H54 (cell line): ENCODE results near the gene ANO6.
A peak's percentile ranks its signal among the peaks of the same experiment; 100 is the strongest.
"Not testable (repeated sequence)": the region's sequence is repeated elsewhere in the genome, so short reads cannot be mapped to it uniquely, and the experiment has no call there.

Source experiments
- DNase-seq: peaks from one replicate; pipeline ENCODE4 v3.0.0; 2011; ENCODE audit warnings: low spot score, mixed read lengths; ENCODE audit not compliant: insufficient read length
- FAIRE-seq: peaks from 3 replicates; lab custom pipeline; 2011; peaks lifted over from hg19 to GRCh38; lab: Jason Lieb, UNC
- POLR2A ChIP-seq: IDR thresholded peaks from 2 replicates; pipeline ENCODE4 v1.6.1; 2011; ENCODE audit warnings: low read depth, mild to moderate bottlenecking, low read length

Gene ANO6

GRCh38 chr12:45219621-45220020 lies 3.7 kb downstream of the ANO6 start:
- no peak for TF ChIP-seq POLR2A
- DNase-seq: no peak
- no peak for FAIRE-seq

GRCh38 chr12:45220363-45220931 lies 4.6 kb downstream of the ANO6 start:
- FAIRE-seq (no peak), DNase-seq (no peak)
- no peak for TF ChIP-seq POLR2A

DNA sequence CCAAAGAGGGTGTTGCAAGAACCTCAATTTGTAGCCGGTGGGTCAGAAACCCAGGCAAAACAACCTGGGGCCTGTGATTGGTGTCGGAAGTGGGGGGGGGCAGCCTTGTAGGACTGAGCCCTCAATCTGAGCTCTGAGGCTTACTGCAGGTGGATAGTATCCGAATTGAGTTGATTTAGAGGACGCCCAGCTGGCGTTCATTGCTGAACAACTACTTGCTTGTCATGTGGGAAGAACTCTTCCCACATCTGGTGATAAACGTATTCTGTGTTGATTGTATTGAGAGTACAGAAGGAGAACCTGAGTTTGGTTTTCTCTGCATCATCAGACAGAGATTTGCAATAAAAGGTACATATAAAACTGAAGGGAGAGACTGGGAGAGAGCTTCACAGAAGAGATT lies 5.1 kb downstream of the ANO6 start:
- no peak for DNase-seq
- FAIRE-seq: no peak
- TF ChIP-seq POLR2A: no peak

DNA sequence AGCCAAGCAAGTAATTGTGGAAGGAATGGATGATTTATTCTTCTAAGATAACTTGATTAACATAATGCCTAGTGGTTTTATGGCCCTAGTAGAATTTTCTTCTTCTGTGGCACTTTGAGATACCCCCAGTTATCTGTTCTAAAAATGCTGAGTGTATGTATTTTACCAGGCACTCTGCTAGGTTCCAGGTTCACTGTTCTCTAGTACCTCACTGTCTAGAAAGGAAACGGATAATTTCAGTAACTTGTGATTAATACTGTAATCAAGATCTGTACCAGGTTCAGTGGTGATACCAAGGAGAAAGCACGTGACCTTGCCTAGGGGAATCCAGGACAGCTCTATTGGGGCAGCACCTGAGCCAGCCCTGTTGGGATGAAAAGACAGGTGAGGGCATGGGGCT lies 8.0 kb downstream of the ANO6 start:
- DNase-seq (no peak), FAIRE-seq (no peak)
- TF ChIP-seq POLR2A: no peak

DNA sequence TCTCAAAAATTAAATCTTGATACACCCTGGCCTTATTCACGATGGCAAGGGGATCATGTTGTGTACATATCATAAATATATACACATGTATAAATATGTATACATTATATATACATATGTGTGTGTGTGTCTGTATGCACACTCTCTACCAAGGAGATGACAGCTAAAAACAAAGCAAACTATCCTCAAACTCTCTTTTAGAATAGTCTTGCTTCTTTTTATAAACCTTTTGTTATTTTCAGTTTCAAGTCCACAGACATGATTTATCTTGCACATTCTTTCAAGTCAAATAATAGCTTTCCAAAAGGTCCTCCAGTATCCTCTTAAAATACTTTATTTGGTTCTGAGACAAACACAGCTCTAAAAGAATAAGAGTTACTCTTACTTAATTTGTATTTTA lies 8.4 kb downstream of the ANO6 start:
- DNase-seq: no peak
- TF ChIP-seq POLR2A: no peak
- no peak for FAIRE-seq

DNA sequence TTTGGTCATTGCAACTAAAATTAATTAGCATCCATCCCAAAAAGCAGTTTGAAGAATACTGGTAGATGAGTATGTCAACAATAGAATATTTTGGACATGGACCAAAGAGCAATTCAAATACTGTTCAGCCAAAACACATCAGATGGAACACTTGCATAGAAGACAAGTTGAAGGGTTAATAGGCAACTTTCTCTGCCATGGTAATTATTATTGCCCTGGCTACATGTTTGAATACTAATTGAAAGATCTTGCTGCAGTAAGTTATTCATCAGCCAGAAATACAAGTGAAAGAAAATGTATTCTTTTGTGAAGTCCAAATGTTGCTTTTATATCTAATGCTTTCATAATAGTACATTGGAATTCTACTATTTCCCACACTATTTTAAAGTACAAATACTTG lies 10.1 kb downstream of the ANO6 start:
- FAIRE-seq (no peak), DNase-seq (no peak)
- no peak for TF ChIP-seq POLR2A

GRCh38 chr12:45227316-45228067 lies 11.6 kb downstream of the ANO6 start:
- no peak for TF ChIP-seq POLR2A
- no peak for FAIRE-seq

DNA sequence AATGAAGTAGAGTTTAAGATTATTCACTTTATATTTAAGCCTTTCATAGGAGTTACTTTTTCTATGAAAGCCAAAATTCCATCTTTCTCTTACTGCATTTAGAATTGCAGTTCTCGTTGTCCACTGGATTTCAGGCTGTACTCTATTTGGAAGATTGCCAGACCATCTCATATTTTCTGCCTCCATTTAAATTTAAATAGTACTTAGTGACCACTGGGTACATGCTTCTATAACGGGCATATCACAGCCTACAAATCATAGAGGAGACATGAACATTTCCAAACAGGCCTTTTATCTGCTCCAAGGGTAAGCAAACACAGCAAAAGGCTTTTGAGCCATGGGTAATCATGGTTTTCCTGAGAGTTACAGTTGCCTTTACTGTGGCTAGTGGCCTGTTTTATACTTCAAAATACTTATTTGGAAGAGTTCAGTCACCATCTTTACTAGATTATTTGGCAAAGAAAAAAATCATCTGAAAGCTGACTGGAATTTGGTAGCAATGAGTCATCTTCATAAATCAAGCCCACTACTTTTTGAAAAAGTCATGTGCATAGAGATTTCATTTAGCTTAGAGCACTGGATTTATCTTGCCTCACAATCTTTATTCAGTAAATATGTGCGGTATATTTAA lies 15.7 kb downstream of the ANO6 start:
- FAIRE-seq: peak; percentile 50
- DNase-seq: no peak
- no peak for TF ChIP-seq POLR2A

More at GRCh38 chr12:45227316-45228067, 11.6 kb downstream of the ANO6 start:
- DNase-seq: no peak

- no peak for FAIRE-seq
- TF ChIP-seq POLR2A: no peak
- no peak for DNase-seq
These were observed 16.4 kb downstream of the ANO6 start for GRCh38 chr12:45232146-45232755.

DNA sequence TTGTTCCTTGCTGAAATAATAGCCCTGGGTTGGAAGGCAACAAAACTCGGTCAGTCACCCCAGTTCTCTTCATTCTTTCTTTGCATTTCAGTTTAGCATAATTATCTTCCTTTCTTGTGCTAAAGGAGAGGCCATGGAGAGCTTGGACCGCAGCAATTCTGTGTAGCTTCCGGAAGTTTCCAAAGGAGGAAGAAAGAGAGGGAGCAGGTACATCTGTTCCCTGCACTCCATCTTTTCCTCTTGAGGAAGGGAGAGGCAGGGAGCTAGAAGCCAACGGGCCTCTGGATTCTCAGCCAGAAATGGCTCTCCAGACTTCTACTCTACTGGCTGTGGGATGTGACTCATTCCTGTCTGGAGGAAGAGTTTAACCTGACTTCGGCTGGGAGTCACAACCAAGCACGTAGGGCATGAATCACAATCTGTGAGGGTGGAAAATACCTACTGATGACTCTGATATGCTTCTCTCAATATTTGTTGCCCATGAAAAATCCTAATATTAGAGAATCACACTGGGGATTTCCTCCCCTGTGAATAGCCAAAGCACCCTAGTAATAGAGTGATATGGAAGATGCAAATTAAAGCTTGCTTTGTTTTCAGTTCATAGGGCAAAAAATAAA lies 17.0 kb downstream of the ANO6 start:
- TF ChIP-seq POLR2A: no peak
- DNase-seq (peak; percentile 30), FAIRE-seq (peak; percentile 99)

- peak; percentile 38 for DNase-seq
- peak; percentile 98 for FAIRE-seq
- TF ChIP-seq POLR2A: no peak
These were observed 18.4 kb downstream of the ANO6 start for GRCh38 chr12:45234139-45234865.

DNA sequence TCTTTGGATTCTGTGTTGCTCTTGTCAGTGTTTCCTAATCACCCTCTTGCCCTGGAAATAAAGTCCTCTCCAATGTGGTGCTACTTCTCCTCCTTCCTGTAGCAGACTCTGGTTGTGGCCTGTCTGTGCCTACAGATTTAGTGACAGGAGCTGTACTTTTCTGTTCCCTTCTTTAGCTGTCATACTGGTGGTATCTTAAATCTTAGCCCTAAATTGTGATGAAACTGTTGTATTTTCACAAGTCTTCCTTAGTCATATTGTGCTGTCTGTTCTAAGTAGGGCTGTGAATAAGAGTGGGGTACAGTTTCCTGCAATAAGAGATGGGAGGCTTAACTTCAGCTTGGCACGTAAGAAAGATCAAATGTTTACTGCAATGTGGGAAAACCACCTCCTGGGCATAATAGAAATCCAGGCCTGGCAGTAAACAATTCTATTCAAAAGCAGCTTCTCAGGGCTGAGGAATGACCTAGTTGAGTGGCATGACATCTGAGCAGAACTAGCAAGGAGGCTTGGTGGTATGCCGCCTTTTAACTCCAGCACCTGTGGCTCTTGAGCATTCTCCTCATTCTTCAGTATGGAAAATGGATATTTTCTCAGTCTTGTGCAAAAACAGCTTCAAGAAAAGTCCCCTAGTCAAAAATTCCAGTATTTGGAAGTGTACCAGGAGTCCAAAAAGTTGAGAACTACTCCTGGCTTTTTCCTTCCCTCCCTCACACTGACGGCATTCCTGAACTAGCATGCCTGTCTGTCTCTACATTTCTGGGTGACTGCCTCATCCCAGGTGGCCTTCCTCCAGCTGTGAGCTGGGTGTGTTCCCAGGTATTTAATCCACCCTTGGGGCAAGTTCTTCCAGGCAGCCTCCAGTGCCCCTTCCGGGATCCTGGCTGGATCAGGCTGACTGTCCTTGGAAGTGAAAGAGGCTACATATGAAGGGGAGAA lies 19.5 kb downstream of the ANO6 start:
- peak; percentile 14 for DNase-seq
- TF ChIP-seq POLR2A: no peak
- peak; percentile 91 for FAIRE-seq

GRCh38 chr12:45236383-45236782 lies 20.5 kb downstream of the ANO6 start:
- not testable (repeated sequence) for DNase-seq, FAIRE-seq
